Neural progenitor cell (in vitro differentiated cells): Measurements from ENCODE around the gene FRS2. TPM values are rescaled to one million over a fixed set of nuclear protein-coding genes. Genes with fewer than 3 reads are reported as not detected.

Experiments used
- DNase-seq: peaks from one replicate; pipeline ENCODE4 v3.0.0-alpha.2; 2016; ENCODE audit warnings: low spot score
- H2AFZ ChIP-seq: fragments of 200-600 bp; sonication (generic); replicated peaks from 2 replicates; pipeline ENCODE4 v1.6.1; 2016; ENCODE audit warnings: antibody characterized with exemption
- H3F3A ChIP-seq: fragments of 200-600 bp; sonication (generic); 2 replicates; pipeline ENCODE4 v1.6.1; 2016; ENCODE audit warnings: antibody characterized with exemption, low read depth
- H3K27ac ChIP-seq: fragments of 200-600 bp; sonication (generic); 2 replicates; pipeline ENCODE4 v1.5.1; 2016; ENCODE audit warnings: mild to moderate bottlenecking
- H3K27me3 ChIP-seq: fragments of 200-600 bp; sonication (generic); 2 replicates; pipeline ENCODE4 v1.6.1; 2016; ENCODE audit warnings: mild to moderate bottlenecking, moderate library complexity
- H3K36me3 ChIP-seq: fragments of 200-600 bp; sonication (generic); 2 replicates; pipeline ENCODE4 v1.5.1; 2016
- H3K4me1 ChIP-seq: fragments of 200-600 bp; sonication (generic); 2 replicates; pipeline ENCODE4 v1.6.1; 2016; ENCODE audit warnings: mixed run types
- H3K4me2 ChIP-seq: fragments of 200-600 bp; sonication (generic); 2 replicates; pipeline ENCODE4 v1.6.1; 2016
- H3K4me3 ChIP-seq: fragments of 200-600 bp; sonication (generic); 2 replicates; pipeline ENCODE4 v1.5.1; 2016
- H3K79me2 ChIP-seq: fragments of 200-600 bp; sonication (generic); 2 replicates; pipeline ENCODE4 v1.6.1; 2016; ENCODE audit warnings: low read depth
- H3K9ac ChIP-seq: fragments of 200-600 bp; sonication (generic); 2 replicates; pipeline ENCODE4 v1.6.1; 2016
- H3K9me3 ChIP-seq: fragments of 200-600 bp; sonication (generic); 2 replicates; pipeline ENCODE4 v1.5.1; 2016; ENCODE audit warnings: low read depth
- H4K20me1 ChIP-seq: fragments of 200-600 bp; sonication (generic); 2 replicates; pipeline ENCODE4 v1.6.1; 2016; ENCODE audit warnings: low read depth
- H3K27ac Mint-ChIP-seq: 3 replicates; pipeline ENCODE4 v1.8.0; 2021; ENCODE audit warnings: mixed read lengths
- H3K27me3 Mint-ChIP-seq: 2 replicates; pipeline ENCODE4 v1.8.0; 2022; ENCODE audit warnings: low read depth, mild to moderate bottlenecking, inconsistent platforms, moderate library complexity, mixed read lengths; ENCODE audit not compliant: insufficient read depth
- H3K36me3 Mint-ChIP-seq: 3 replicates; pipeline ENCODE4 v1.8.0; 2021; ENCODE audit warnings: mixed read lengths
- H3K4me1 Mint-ChIP-seq: 3 replicates; pipeline ENCODE4 v1.8.0; 2021; ENCODE audit warnings: mixed read lengths
- H3K4me3 Mint-ChIP-seq: 3 replicates; pipeline ENCODE4 v1.8.0; 2021; ENCODE audit warnings: mild to moderate bottlenecking, moderate library complexity, mixed read lengths
- H3K9me3 Mint-ChIP-seq: 3 replicates; pipeline ENCODE4 v1.8.0; 2020; ENCODE audit warnings: mixed read lengths
- CTCF ChIP-seq: fragments of 200-600 bp; sonication (generic); IDR thresholded peaks from 2 replicates; pipeline ENCODE4 v1.5.1; 2017; ENCODE audit warnings: antibody characterized with exemption, mild to moderate bottlenecking
- EZH2 ChIP-seq: fragments of 200-600 bp; sonication (generic); IDR thresholded peaks from 2 replicates; pipeline ENCODE4 v1.6.1; 2017; ENCODE audit warnings: antibody characterized with exemption, mild to moderate bottlenecking, moderate library complexity
- EZH2phosphoT487 ChIP-seq: fragments of 200-600 bp; sonication (generic); IDR thresholded peaks from 2 replicates; pipeline ENCODE4 v1.6.1; 2017; ENCODE audit warnings: antibody characterized with exemption
- total RNA-seq: library from RNA; depleted of rRNA; stranded (reverse); fragments of >200 nt; gene quantifications from 2 replicates; pipeline ENCODE4 v1.2.3, GENCODE V29; 2015; ENCODE audit warnings: low replicate concordance

Gene FRS2
- total RNA-seq, 1 donor from 2014 or later: 128 TPM

- Histone ChIP-seq H3K9me3 (no peaks in the 10 kb centered on the region), H3K4me3 (no peak overlapping the region), H3K9ac (no peak overlapping the region), H3F3A (peaks cover 38% of the 10 kb centered on the region), H3K79me2 (no peaks in the 10 kb centered on the region), H3K4me2 (no peak overlapping the region), H3K4me1 (no peaks in the 10 kb centered on the region), H3K36me3 (peaks cover 15% of the 10 kb centered on the region), H2AFZ (no peak overlapping the region), H3K27me3 (no peaks in the 10 kb centered on the region), H4K20me1 (no peaks in the 10 kb centered on the region), H3K27ac (no peak overlapping the region)
- Mint-ChIP-seq H3K27me3 (peaks cover 2% of the 10 kb centered on the region), H3K36me3 (peaks cover 25% of the 10 kb centered on the region), H3K27ac (no peak overlapping the region), H3K4me3 (no peak overlapping the region), H3K4me1 (peaks cover 6% of the 10 kb centered on the region), H3K9me3 (no peaks in the 10 kb centered on the region)
- TF ChIP-seq EZH2phosphoT487: no peak
- no peak for TF ChIP-seq EZH2
- TF ChIP-seq CTCF: no peak
- no peak for DNase-seq
Observed at GRCh38 chr12:69575346-69575745, 105.2 kb downstream of the FRS2 start.

GRCh38 chr12:69578283-69578682 is 108.1 kb downstream of the FRS2 start:
- H3K79me2 ChIP-seq: no peaks in the 10 kb centered on the region
- no peaks in the 10 kb centered on the region for H3K27me3 ChIP-seq
- no peak overlapping the region for H2AFZ ChIP-seq
- peaks cover 31% of the 10 kb centered on the region for H3F3A ChIP-seq
- H3K4me2 ChIP-seq: no peak overlapping the region
- H3K27ac ChIP-seq: no peak overlapping the region
- H3K36me3 Mint-ChIP-seq: peaks cover 12% of the 10 kb centered on the region
- peaks cover 2% of the 10 kb centered on the region for H3K27me3 Mint-ChIP-seq
- no peaks in the 10 kb centered on the region for H4K20me1 ChIP-seq
- no peak overlapping the region for H3K4me3 Mint-ChIP-seq
- DNase-seq: no peak
- H3K36me3 ChIP-seq: peaks cover 5% of the 10 kb centered on the region
- TF ChIP-seq EZH2 (no peak), EZH2phosphoT487 (no peak), CTCF (no peak)
- H3K9ac ChIP-seq: no peak overlapping the region
- H3K4me1 Mint-ChIP-seq: peaks cover 6% of the 10 kb centered on the region
- no peaks in the 10 kb centered on the region for H3K4me1 ChIP-seq
- no peaks in the 10 kb centered on the region for H3K9me3 Mint-ChIP-seq
- H3K9me3 ChIP-seq: no peaks in the 10 kb centered on the region
- H3K4me3 ChIP-seq: no peak overlapping the region
- H3K27ac Mint-ChIP-seq: no peak overlapping the region

GRCh38 chr12:69579029-69579428 is 108.8 kb downstream of the FRS2 start:
- no peaks in the 10 kb centered on the region for H3K36me3 ChIP-seq
- H3K9ac ChIP-seq: no peak overlapping the region
- Mint-ChIP-seq H3K9me3 (no peaks in the 10 kb centered on the region), H3K27me3 (peaks cover 2% of the 10 kb centered on the region), H3K27ac (no peak overlapping the region), H3K4me3 (no peak overlapping the region), H3K4me1 (peaks cover 8% of the 10 kb centered on the region), H3K36me3 (peaks cover 9% of the 10 kb centered on the region)
- H3F3A ChIP-seq: peaks cover 39% of the 10 kb centered on the region
- DNase-seq: no peak
- no peaks in the 10 kb centered on the region for H4K20me1 ChIP-seq
- H3K4me1 ChIP-seq: no peaks in the 10 kb centered on the region
- H3K79me2 ChIP-seq: no peaks in the 10 kb centered on the region
- H3K4me2 ChIP-seq: no peak overlapping the region
- no peak overlapping the region for H3K27ac ChIP-seq
- H2AFZ ChIP-seq: no peak overlapping the region
- H3K27me3 ChIP-seq: no peaks in the 10 kb centered on the region
- H3K9me3 ChIP-seq: no peaks in the 10 kb centered on the region
- no peak overlapping the region for H3K4me3 ChIP-seq
- TF ChIP-seq EZH2phosphoT487: no peak
- no peak for TF ChIP-seq CTCF
- TF ChIP-seq EZH2: no peak
